Neuronal stem cell (in vitro differentiated cells): ENCODE results near the gene RIPOR2.

ENCODE experiments used
- DNase-seq: peaks from one replicate; pipeline ENCODE4 v3.0.0-alpha.2; 2013; ENCODE audit warnings: low spot score
- H2AFZ ChIP-seq: one replicate; pipeline ENCODE4 v1.6.1; 2013; ENCODE audit warnings: mild to moderate bottlenecking, low read length, inconsistent platforms
- H2AK5ac ChIP-seq: 2 replicates; pipeline ENCODE4 v1.6.1; 2013; ENCODE audit warnings: low read depth, mild to moderate bottlenecking, inconsistent platforms, low read length, moderate library complexity, mixed read lengths
- H2BK120ac ChIP-seq: 2 replicates; pipeline ENCODE4 v1.6.1; 2013; ENCODE audit warnings: low read depth, mild to moderate bottlenecking, inconsistent platforms, low read length, moderate library complexity, mixed read lengths
- H2BK12ac ChIP-seq: one replicate; pipeline ENCODE4 v1.6.1; 2013; ENCODE audit warnings: low read length, inconsistent platforms
- H2BK15ac ChIP-seq: 2 replicates; pipeline ENCODE4 v1.6.1; 2013; ENCODE audit warnings: mild to moderate bottlenecking, low read length, inconsistent platforms, mixed read lengths
- H2BK5ac ChIP-seq: one replicate; pipeline ENCODE4 v1.6.1; 2013; ENCODE audit warnings: inconsistent platforms, mild to moderate bottlenecking, low read length, moderate library complexity
- H3K14ac ChIP-seq: one replicate; pipeline ENCODE4 v1.6.1; 2013; ENCODE audit warnings: low read length, inconsistent platforms
- H3K18ac ChIP-seq: 2 replicates; pipeline ENCODE4 v1.6.1; 2013; ENCODE audit warnings: low read length, inconsistent platforms
- H3K23ac ChIP-seq: 2 replicates; pipeline ENCODE4 v1.6.1; 2013; ENCODE audit warnings: low read depth, mild to moderate bottlenecking, mixed read lengths, low read length, inconsistent platforms; ENCODE audit not compliant: poor library complexity
- H3K27ac ChIP-seq: replicated peaks from 3 replicates; pipeline ENCODE4 v1.5.1; 2013; ENCODE audit warnings: low read length, inconsistent platforms
- H3K27me3 ChIP-seq, 3 experiments: 2 replicates each; pipeline ENCODE4 v1.6.1; 2013; ENCODE audit warnings: low read length in 3 of 3, mild to moderate bottlenecking in 2 of 3, inconsistent platforms in 1 of 3, low read depth in 1 of 3, mixed read lengths in 1 of 3, moderate library complexity in 1 of 3; ENCODE audit not compliant: control insufficient read depth in 3 of 3, insufficient read depth in 3 of 3
- H3K36me3 ChIP-seq, 2 donors: replicated peaks in 1 of 2; 2 replicates each; pipeline ENCODE4 v1.6.1; 2013; ENCODE audit warnings: low read length in 2 of 2; ENCODE audit not compliant: control insufficient read depth in 2 of 2, insufficient read depth in 2 of 2
- H3K4ac ChIP-seq: 2 replicates; pipeline ENCODE4 v1.6.1; 2013; ENCODE audit warnings: inconsistent platforms, mild to moderate bottlenecking, low read length, moderate library complexity
- H3K4me1 ChIP-seq, 2 donors: 1 replicate in 1 of 2; 2 replicates in 1 of 2; pipeline ENCODE4 v1.6.1; 2013; ENCODE audit warnings: low read length in 2 of 2, low read depth in 1 of 2; ENCODE audit not compliant: control insufficient read depth in 2 of 2, insufficient read depth in 1 of 2
- H3K4me2 ChIP-seq: one replicate; pipeline ENCODE4 v1.6.1; 2013; ENCODE audit warnings: mild to moderate bottlenecking, low read length, inconsistent platforms; ENCODE audit not compliant: insufficient read depth, poor library complexity, severe bottlenecking
- H3K4me3 ChIP-seq, 2 donors: 2 replicates each; pipeline ENCODE4 v1.5.1; 2013; ENCODE audit warnings: low read length in 2 of 2, mild to moderate bottlenecking in 2 of 2, inconsistent platforms in 1 of 2, moderate library complexity in 1 of 2
- H3K79me1 ChIP-seq: one replicate; pipeline ENCODE4 v1.6.1; 2013; ENCODE audit warnings: low read depth, mild to moderate bottlenecking, inconsistent platforms, low read length, moderate library complexity
- H3K9ac ChIP-seq: one replicate; pipeline ENCODE4 v1.6.1; 2013; ENCODE audit warnings: mild to moderate bottlenecking, low read depth, low read length, inconsistent platforms; ENCODE audit not compliant: poor library complexity
- H3K9me3 ChIP-seq, 2 donors: replicated peaks in 1 of 2; 2 replicates each; pipeline versions ENCODE3 to v1.6.1; 2013; ENCODE audit warnings: low read length in 2 of 2, mild to moderate bottlenecking in 2 of 2, inconsistent platforms in 1 of 2, low read depth in 1 of 2, mixed read lengths in 1 of 2, moderate library complexity in 1 of 2; ENCODE audit not compliant: control insufficient read depth in 2 of 2, insufficient read depth in 1 of 2
- H4K8ac ChIP-seq: one replicate; pipeline ENCODE4 v1.6.1; 2013; ENCODE audit warnings: low read depth, mild to moderate bottlenecking, inconsistent platforms, low read length, moderate library complexity
- H4K91ac ChIP-seq: one replicate; pipeline ENCODE4 v1.6.1; 2013; ENCODE audit warnings: low read length, low read depth, mild to moderate bottlenecking, inconsistent platforms; ENCODE audit not compliant: poor library complexity
- WGBS, 2 donors: extraction: QIAGEN DNeasy Blood & Tissue Kit; methylation state at CpG; one replicate each; pipeline ENCODE4 v1.1.7; 2013; ENCODE audit warnings: missing lambda C conversion rate in 2 of 2, mixed read lengths in 1 of 2; ENCODE audit not compliant: insufficient read length in 2 of 2, insufficient replicate concordance in 1 of 2; ENCODE audit errors: extremely low coverage in 2 of 2; 5-methylcytosine and 5-hydroxymethylcytosine counted together

Gene RIPOR2

GRCh38 chr6:24799541-24799915 lies 136.2 kb downstream of the RIPOR2 start:
- no CpG with 5 or more reads among the region's 1 CpG for WGBS, 2 donors

GRCh38 chr6:24798740-24799540 lies 136.8 kb downstream of the RIPOR2 start, which contains the start of gene ARMH2:
Gene ARMH2, minus strand, starts transcription at chr6:24798917. Its CDS starts 60 bp downstream, at chr6:24798857.
- Histone ChIP-seq H2BK12ac (no peak within 1 kb of the TSS), H2AFZ (no peak within 1 kb of the TSS), H3K4me1 (peaks cover 0 to 11% of the 10 kb centered on the region in 2 donors), H3K18ac (no peak within 1 kb of the TSS), H3K23ac (no peak within 1 kb of the TSS), H3K36me3 (no peaks in the 10 kb centered on the region), H3K79me1 (no peaks in the 10 kb centered on the region), H2BK15ac (no peak within 1 kb of the TSS), H3K4me2 (no peak within 1 kb of the TSS), H4K91ac (no peak within 1 kb of the TSS), H2BK5ac (no peak within 1 kb of the TSS), H3K9ac (no peak within 1 kb of the TSS), H3K27me3 (no peaks in the 10 kb centered on the region), H3K4me3 (no peak within 1 kb of the TSS), H2AK5ac (no peak within 1 kb of the TSS), H3K14ac (no peak within 1 kb of the TSS), H3K27ac (no peak within 1 kb of the TSS), H3K4ac (no peak within 1 kb of the TSS), H4K8ac (no peak within 1 kb of the TSS), H3K9me3 (no peaks in the 10 kb centered on the region), H2BK120ac (no peak within 1 kb of the TSS)
- no peak for DNase-seq
- no CpG with 5 or more reads among the region's 13 CpGs for WGBS, 2 donors

More at GRCh38 chr6:24799541-24799915, 136.2 kb downstream of the RIPOR2 start:
- Histone ChIP-seq H3K23ac (no peak overlapping the region), H3K9ac (no peak overlapping the region), H3K14ac (no peak overlapping the region), H3K4me2 (no peak overlapping the region), H4K8ac (no peak overlapping the region), H2BK12ac (no peak overlapping the region), H3K4me3 (no peak overlapping the region), H3K9me3 (no peaks in the 10 kb centered on the region), H2BK15ac (no peak overlapping the region), H3K4me1 (peaks cover 0 to 11% of the 10 kb centered on the region in 2 donors), H4K91ac (no peak overlapping the region), H3K27me3 (no peaks in the 10 kb centered on the region), H2BK120ac (no peak overlapping the region), H3K4ac (no peak overlapping the region), H3K27ac (no peak overlapping the region), H2AFZ (no peak overlapping the region), H2AK5ac (no peak overlapping the region), H3K36me3 (no peaks in the 10 kb centered on the region), H2BK5ac (no peak overlapping the region), H3K18ac (no peak overlapping the region), H3K79me1 (no peaks in the 10 kb centered on the region)
- DNase-seq = no peak

- Histone ChIP-seq H2AFZ (no peak overlapping the region), H3K27me3 (no peaks in the 10 kb centered on the region), H2BK12ac (no peak overlapping the region), H3K4me1 (peaks cover 0 to 11% of the 10 kb centered on the region in 2 donors), H3K9ac (no peak overlapping the region), H3K23ac (no peak overlapping the region), H3K36me3 (no peaks in the 10 kb centered on the region), H2BK120ac (no peak overlapping the region), H3K4ac (no peak overlapping the region), H4K91ac (no peak overlapping the region), H3K18ac (no peak overlapping the region), H2BK5ac (no peak overlapping the region), H3K9me3 (no peaks in the 10 kb centered on the region), H3K27ac (no peak overlapping the region), H3K4me3 (no peak overlapping the region), H2BK15ac (no peak overlapping the region), H3K4me2 (no peak overlapping the region), H4K8ac (no peak overlapping the region), H3K79me1 (no peaks in the 10 kb centered on the region), H3K14ac (no peak overlapping the region), H2AK5ac (no peak overlapping the region)
- no peak for DNase-seq
- WGBS, 2 donors = no CpG with 5 or more reads among the region's 6 CpGs
Measured at GRCh38 chr6:24797596-24798216, 138.1 kb downstream of the RIPOR2 start.

GRCh38 chr6:24796616-24797290 lies 139.0 kb downstream of the RIPOR2 start:
- no peak overlapping the region for H4K8ac ChIP-seq
- H3K36me3 ChIP-seq = no peaks in the 10 kb centered on the region
- no peak overlapping the region for H2BK120ac ChIP-seq
- H3K23ac ChIP-seq = no peak overlapping the region
- DNase-seq = no peak
- H3K4ac ChIP-seq = no peak overlapping the region
- no peak overlapping the region for H3K14ac ChIP-seq
- no peak overlapping the region for H2BK12ac ChIP-seq
- no peak overlapping the region for H4K91ac ChIP-seq
- H3K27me3 ChIP-seq = no peaks in the 10 kb centered on the region
- no peak overlapping the region for H3K9ac ChIP-seq
- no peak overlapping the region for H3K4me2 ChIP-seq
- H3K79me1 ChIP-seq = no peaks in the 10 kb centered on the region
- H2AFZ ChIP-seq = no peak overlapping the region
- H3K18ac ChIP-seq = no peak overlapping the region
- no peak overlapping the region for H2AK5ac ChIP-seq
- no peak overlapping the region for H2BK5ac ChIP-seq
- H3K27ac ChIP-seq = no peak overlapping the region
- no peaks in the 10 kb centered on the region for H3K9me3 ChIP-seq
- no CpG with 5 or more reads among the region's 6 CpGs for WGBS, 2 donors
- no peak overlapping the region for H3K4me3 ChIP-seq
- no peak overlapping the region for H2BK15ac ChIP-seq
- peaks cover 0 to 11% of the 10 kb centered on the region in 2 donors for H3K4me1 ChIP-seq
